Keratinocyte (primary cell): ENCODE measurements around the gene ZNF587B. TPM values are rescaled to one million over a fixed set of nuclear protein-coding genes. Genes with fewer than 3 reads are reported as not detected.
"Not testable (repeated sequence)": the region's sequence is repeated elsewhere in the genome, so short reads cannot be mapped to it uniquely, and the experiment has no call there.

Source experiments
- DNase-seq: peaks from one replicate; pipeline ENCODE4 v3.0.0-alpha.2; 2011; ENCODE audit warnings: low read depth, missing footprints, low spot score
- FAIRE-seq: peaks from 2 replicates; lab custom pipeline; 2011; peaks lifted over from hg19 to GRCh38; lab: Jason Lieb, UNC
- H2AFZ ChIP-seq: 2 replicates; pipeline ENCODE4 v1.6.0; 2012; ENCODE audit warnings: low read length, control low read depth, inconsistent platforms; ENCODE audit not compliant: control insufficient read depth
- H3K27ac ChIP-seq: 2 replicates; pipeline ENCODE4 v1.5.1; 2011; ENCODE audit warnings: low read length; ENCODE audit not compliant: control insufficient read depth, insufficient read depth
- H3K27me3 ChIP-seq: 3 replicates; pipeline ENCODE4 v1.6.0; 2011; ENCODE audit warnings: low read length; ENCODE audit not compliant: control insufficient read depth, insufficient read depth; ENCODE audit errors: extremely low read depth
- H3K36me3 ChIP-seq, 2 experiments: 2 replicates in 1 of 2; 3 replicates in 1 of 2; pipeline ENCODE4 v1.5.1; 2011; ENCODE audit warnings: low read length in 2 of 2, mild to moderate bottlenecking in 1 of 2; ENCODE audit not compliant: control insufficient read depth in 2 of 2, insufficient read depth in 2 of 2; ENCODE audit errors: extremely low read depth in 1 of 2
- H3K4me1 ChIP-seq: 3 replicates; pipeline ENCODE4 v1.5.1; 2011; ENCODE audit warnings: low read length; ENCODE audit not compliant: control insufficient read depth, insufficient read depth; ENCODE audit errors: extremely low read depth
- H3K4me2 ChIP-seq: 3 replicates; pipeline ENCODE4 v1.6.0; 2011; ENCODE audit warnings: low read depth, low read length; ENCODE audit not compliant: control insufficient read depth, insufficient read depth; ENCODE audit errors: extremely low read depth
- H3K4me3 ChIP-seq, 3 experiments: fragments of 200-600 bp in 1 of 3; sonication (generic) in 1 of 3; 2 replicates in 2 of 3; 3 replicates in 1 of 3; pipeline ENCODE4 v1.5.1; 2011 to 2016; ENCODE audit warnings: low read length in 3 of 3, mild to moderate bottlenecking in 3 of 3, control low read depth in 2 of 3, inconsistent platforms in 1 of 3, low read depth in 1 of 3, mixed read lengths in 1 of 3, mixed run types in 1 of 3, moderate library complexity in 1 of 3; ENCODE audit not compliant: control insufficient read depth in 2 of 3, insufficient read depth in 2 of 3; ENCODE audit errors: extremely low read depth in 1 of 3
- H3K79me2 ChIP-seq: 2 replicates; pipeline ENCODE4 v1.6.0; 2012; ENCODE audit warnings: low read length; ENCODE audit not compliant: control insufficient read depth, insufficient read depth
- H3K9ac ChIP-seq: 3 replicates; pipeline ENCODE4 v1.6.0; 2011; ENCODE audit warnings: low read length; ENCODE audit not compliant: control insufficient read depth, insufficient read depth; ENCODE audit errors: extremely low read depth
- H3K9me1 ChIP-seq: 3 replicates; pipeline ENCODE4 v1.6.0; 2011; ENCODE audit warnings: low read length; ENCODE audit not compliant: control insufficient read depth, insufficient read depth; ENCODE audit errors: extremely low read depth
- H3K9me3 ChIP-seq: 2 replicates; pipeline ENCODE4 v1.5.1; 2012; ENCODE audit warnings: low read depth, low read length; ENCODE audit not compliant: control insufficient read depth
- H4K20me1 ChIP-seq: 3 replicates; pipeline ENCODE4 v1.6.0; 2011; ENCODE audit warnings: low read length; ENCODE audit not compliant: control insufficient read depth, insufficient read depth; ENCODE audit errors: extremely low read depth
- CTCF ChIP-seq, 3 experiments: IDR thresholded peaks in 1 of 3; conservative IDR thresholded peaks in 1 of 3; optimal IDR thresholded peaks in 1 of 3; 2 replicates in 2 of 3; 3 replicates in 1 of 3; pipeline versions ENCODE3 to v1.5.1; 2011; ENCODE audit warnings: low read length in 3 of 3, mild to moderate bottlenecking in 3 of 3, moderate library complexity in 2 of 3, control low read depth in 1 of 3, inconsistent platforms in 1 of 3; ENCODE audit not compliant: insufficient read depth in 2 of 3; ENCODE audit errors: extremely low read depth in 1 of 3
- EZH2 ChIP-seq: IDR thresholded peaks from one replicate; pipeline ENCODE4 v1.6.1; 2012; ENCODE audit warnings: inconsistent platforms, mild to moderate bottlenecking, low read length, moderate library complexity
- dilution Hi-C: fragments of 300-500 bp; cut with MboI; formaldehyde crosslinking; loops from one replicate; pipeline ENCODE4 v1.7.0; 2020; ENCODE audit warnings: low sequenced_read_pairs; ENCODE audit not compliant: extremely low pct_ligation_motif_present
- polyA plus RNA-seq, 5 experiments: library from polyadenylated mRNA; depleted of rRNA in 3 of 5; stranded (reverse) in 3 of 5; stranded (forward) in 1 of 5; unstranded in 1 of 5; fragments of >200 nt; gene quantifications; 1 replicate in 1 of 5; 2 replicates in 3 of 5; 3 replicates in 1 of 5; pipeline versions ENCODE4 v1.2.1 to v1.2.3, GENCODE V29; 2011 to 2012; ENCODE audit warnings: missing spikeins in 2 of 5, low read depth in 1 of 5, low replicate concordance in 1 of 5

Gene ZNF587B
- polyA plus RNA-seq, 1 donor (not counting 4 experiments of a cell fraction or from before 2014, with no cell fraction given) = 12.8 TPM

- Histone ChIP-seq H3K4me1 (no peaks in the 10 kb centered on the region), H3K9me3 (no peaks in the 10 kb centered on the region), H3K4me2 (no peak overlapping the region), H3K4me3 (no peak overlapping the region), H3K27me3 (no peaks in the 10 kb centered on the region), H3K79me2 (peaks cover 78% of the 10 kb centered on the region), H3K9me1 (peaks cover 2% of the 10 kb centered on the region), H2AFZ (no peak overlapping the region), H4K20me1 (peaks cover 7% of the 10 kb centered on the region), H3K9ac (no peak overlapping the region), H3K27ac (no peak overlapping the region), H3K36me3 (peaks cover 16 to 19% of the 10 kb centered on the region in 2 experiments)
- TF ChIP-seq CTCF (optimal IDR thresholded peaks at IDR 0.05 in 1 of 3, IDR thresholded peaks at IDR 0.05 in 1 of 3, conservative IDR thresholded peaks at IDR 0.05 in 1 of 3; ENCODE audit: extremely low read depth in 1 of 3, insufficient read depth in 2 of 3, low read length in 3 of 3) (no peak), EZH2 (no peak)
- no peak for DNase-seq
- dilution Hi-C loops = no loop called here
- no peak for FAIRE-seq
Observed at GRCh38 chr19:57841122-57841763, 11.1 kb downstream of the ZNF587B start.

- H4K20me1 ChIP-seq, H3K9me1 ChIP-seq, H3K27ac ChIP-seq, H3K27me3 ChIP-seq, H3K4me3 ChIP-seq, DNase-seq, H3K4me1 ChIP-seq, H3K9ac ChIP-seq, FAIRE-seq, H3K9me3 ChIP-seq, H2AFZ ChIP-seq, H3K4me2 ChIP-seq, dilution Hi-C loops: not testable (repeated sequence)
- H3K36me3 ChIP-seq = peaks cover 9 to 10% of the 10 kb centered on the region in 2 experiments
- peaks cover 59% of the 10 kb centered on the region for H3K79me2 ChIP-seq
Observed at GRCh38 chr19:57847164-57847563, 17.1 kb downstream of the ZNF587B start.

- H3K9me3 ChIP-seq, H4K20me1 ChIP-seq, FAIRE-seq, dilution Hi-C loops, H3K27me3 ChIP-seq, H3K9me1 ChIP-seq, H3K36me3 ChIP-seq, H3K4me1 ChIP-seq, H2AFZ ChIP-seq, H3K9ac ChIP-seq, DNase-seq: not testable (repeated sequence)
- Histone ChIP-seq H3K27ac (peak overlapping the region; percentile 84), H3K4me2 (peak overlapping the region; percentile 92), H3K79me2 (peaks cover 60% of the 10 kb centered on the region), H3K4me3 (peak overlapping the region in 1 of 3 experiments; percentile 67)
Observed at GRCh38 chr19:57849162-57849665, 19.1 kb downstream of the ZNF587B start.

- H3K36me3 ChIP-seq, H3K9me3 ChIP-seq, H3K4me1 ChIP-seq, dilution Hi-C loops, H4K20me1 ChIP-seq, H3K27me3 ChIP-seq, H3K9me1 ChIP-seq: not testable (repeated sequence)
- peak within 1 kb of the TSS; percentile 22 for H2AFZ ChIP-seq
- H3K4me2 ChIP-seq = peak within 1 kb of the TSS; percentile 92
- peaks cover 56% of the 10 kb centered on the region for H3K79me2 ChIP-seq
- DNase-seq = peak; percentile 54
- H3K27ac ChIP-seq = peak within 1 kb of the TSS; percentile 84
- peak; percentile 94 for FAIRE-seq
- peak within 1 kb of the TSS; percentile 89 for H3K9ac ChIP-seq
- H3K4me3 ChIP-seq = peak within 1 kb of the TSS; percentile 67 to 86 (median 81)
Observed at GRCh38 chr19:57849666-57850473, 19.8 kb downstream of the ZNF587B start, which contains the start of gene ZNF587. Gene ZNF587, plus strand, starts transcription at chr19:57849859. Its CDS starts 180 bp downstream, at chr19:57850039.
